ENCODE measurements around the gene SRGN. TPM values are rescaled to one million over a fixed set of nuclear protein-coding genes. Genes with fewer than 3 reads are reported as not detected.
A peak's percentile ranks its signal among the peaks of the same experiment; 100 is the strongest.

Gene SRGN
- total and polyA plus RNA-seq, 2 of the 13 experiments (the other 11 are each of a cell fraction or from before 2014, with no cell fraction given): 0.09 TPM; not detected in 1

GRCh38 chr10:69092959-69093850 lies 5.3 kb downstream of the SRGN start (continued):
- no peak for TF ChIP-seq HMGXB3 (CRISPR knock-in tag; IDR thresholded peaks at IDR 0.05; ENCODE audit: borderline replicate concordance)
- no peak for TF ChIP-seq ZNF672 (CRISPR knock-in tag; IDR thresholded peaks at IDR 0.05)
- TF ChIP-seq, protein P1, sequence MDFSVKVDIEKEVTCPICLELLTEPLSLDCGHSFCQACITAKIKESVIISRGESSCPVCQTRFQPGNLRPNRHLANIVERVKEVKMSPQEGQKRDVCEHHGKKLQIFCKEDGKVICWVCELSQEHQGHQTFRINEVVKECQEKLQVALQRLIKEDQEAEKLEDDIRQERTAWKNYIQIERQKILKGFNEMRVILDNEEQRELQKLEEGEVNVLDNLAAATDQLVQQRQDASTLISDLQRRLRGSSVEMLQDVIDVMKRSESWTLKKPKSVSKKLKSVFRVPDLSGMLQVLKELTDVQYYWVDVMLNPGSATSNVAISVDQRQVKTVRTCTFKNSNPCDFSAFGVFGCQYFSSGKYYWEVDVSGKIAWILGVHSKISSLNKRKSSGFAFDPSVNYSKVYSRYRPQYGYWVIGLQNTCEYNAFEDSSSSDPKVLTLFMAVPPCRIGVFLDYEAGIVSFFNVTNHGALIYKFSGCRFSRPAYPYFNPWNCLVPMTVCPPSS (IDR thresholded peaks at IDR 0.05): no peak
- peak; percentile 27; the same call in 1 of the 2 replicates for TF ChIP-seq GATAD1 (CRISPR knock-in tag; IDR thresholded peaks at IDR 0.05)
- 0 out of 2 replicates have a peak, but pooled peaks have one; percentile 25 for TF ChIP-seq SAP130 (CRISPR knock-in tag; IDR thresholded peaks at IDR 0.05; ENCODE audit: low read depth)
- no peak for TF ChIP-seq ZSCAN22 (CRISPR knock-in tag; IDR thresholded peaks at IDR 0.05)
- TF ChIP-seq MTF1 (CRISPR knock-in tag; IDR thresholded peaks at IDR 0.05): no peak
- TF ChIP-seq LRRFIP1 (CRISPR knock-in tag; conservative IDR thresholded peaks at IDR 0.05): no peak
- TF ChIP-seq, protein P2, sequence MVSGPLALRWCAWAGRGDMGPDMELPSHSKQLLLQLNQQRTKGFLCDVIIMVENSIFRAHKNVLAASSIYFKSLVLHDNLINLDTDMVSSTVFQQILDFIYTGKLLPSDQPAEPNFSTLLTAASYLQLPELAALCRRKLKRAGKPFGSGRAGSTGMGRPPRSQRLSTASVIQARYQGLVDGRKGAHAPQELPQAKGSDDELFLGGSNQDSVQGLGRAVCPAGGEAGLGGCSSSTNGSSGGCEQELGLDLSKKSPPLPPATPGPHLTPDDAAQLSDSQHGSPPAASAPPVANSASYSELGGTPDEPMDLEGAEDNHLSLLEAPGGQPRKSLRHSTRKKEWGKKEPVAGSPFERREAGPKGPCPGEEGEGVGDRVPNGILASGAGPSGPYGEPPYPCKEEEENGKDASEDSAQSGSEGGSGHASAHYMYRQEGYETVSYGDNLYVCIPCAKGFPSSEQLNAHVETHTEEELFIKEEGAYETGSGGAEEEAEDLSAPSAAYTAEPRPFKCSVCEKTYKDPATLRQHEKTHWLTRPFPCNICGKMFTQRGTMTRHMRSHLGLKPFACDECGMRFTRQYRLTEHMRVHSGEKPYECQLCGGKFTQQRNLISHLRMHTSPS (CRISPR knock-in tag; IDR thresholded peaks at IDR 0.05; ENCODE audit: low read depth): no peak
- TF ChIP-seq FOSL2 (CRISPR knock-in tag; IDR thresholded peaks at IDR 0.05): no peak
- TF ChIP-seq NAIF1 (CRISPR knock-in tag; IDR thresholded peaks at IDR 0.05; ENCODE audit: borderline replicate concordance): no peak
- no peak for TF ChIP-seq PTBP1 (IDR thresholded peaks at IDR 0.05; ENCODE audit: low read depth, low read length, poor library complexity, severe bottlenecking)
